K562 (cell line): Measurements from ENCODE around the gene NEDD4. TPM values are rescaled to one million over a fixed set of nuclear protein-coding genes. Genes with fewer than 3 reads are reported as not detected.

Source experiments
- ATAC-seq: fragments of 200-7000 bp; cut with Tn5 transposase; 3 replicates; pipeline ENCODE4 v1.9.1; 2020; ENCODE audit warnings: moderate library complexity
- BruUV-seq: library from RNA; stranded (reverse); fragments of 400-500 nt; replicated peaks from 2 replicates; lab custom pipeline; 2021; lab: Mats Ljungman, UMichigan
- CTCF ChIA-PET: fragments of 300-600 bp; formaldehyde crosslinking; extraction: SDS; loops from one replicate; lab custom pipeline; 2021; ENCODE audit warnings: low intra/inter-chr PET ratio; lab: Yijun Ruan, JAX
- POLR2A ChIA-PET: fragments of 300-600, 350-650 bp; sonication (Branson Sonifier 250); formaldehyde crosslinking; extraction: SDS; loops from one replicate; lab custom pipeline; 2021; ENCODE audit warnings: antibody characterized with exemption, inconsistent platforms; lab: Yijun Ruan, JAX
- DNase-seq, 4 experiments: peaks; one replicate each; pipeline versions ENCODE4 v3.0.0 to v3.0.0-alpha.2; 2011 to 2018; ENCODE audit warnings: low spot score in 3 of 4, mixed read lengths in 3 of 4; ENCODE audit errors: extremely low read depth in 1 of 4
- FAIRE-seq: peaks from 2 replicates; lab custom pipeline; 2011; peaks lifted over from hg19 to GRCh38; lab: Jason Lieb, UNC
- H2AFZ ChIP-seq: 2 replicates; pipeline ENCODE4 v1.6.0; 2011; ENCODE audit warnings: low read depth, low read length, control low read depth, inconsistent platforms
- H3K27ac ChIP-seq: fragments of 200-600 bp; 3 replicates; pipeline ENCODE4 v1.8.0; 2011; ENCODE audit warnings: low read depth, mild to moderate bottlenecking, control low read depth, inconsistent platforms, low read length, moderate library complexity, mixed read lengths; ENCODE audit errors: extremely low read depth
- H3K27me3 ChIP-seq, 2 experiments: fragments of 300-600 bp in 1 of 2; 2 replicates in 1 of 2; 3 replicates in 1 of 2; pipeline versions ENCODE4 v1.6.0 to v1.8.0; 2011; ENCODE audit warnings: inconsistent platforms in 2 of 2, low read length in 2 of 2, mild to moderate bottlenecking in 1 of 2, mixed read lengths in 1 of 2, moderate library complexity in 1 of 2; ENCODE audit not compliant: control insufficient read depth in 2 of 2, insufficient read depth in 2 of 2
- H3K36me3 ChIP-seq: fragments of 300-600 bp; 3 replicates; pipeline ENCODE4 v1.8.0; 2011; ENCODE audit warnings: mild to moderate bottlenecking, low read length, inconsistent platforms; ENCODE audit not compliant: control insufficient read depth, insufficient read depth
- H3K4me1 ChIP-seq, 2 experiments: fragments of 200-600 bp in 1 of 2; replicated peaks in 1 of 2; 2 replicates in 1 of 2; 3 replicates in 1 of 2; pipeline versions ENCODE4 v1.5.1 to v1.8.0; 2011; ENCODE audit warnings: inconsistent platforms in 2 of 2, low read length in 2 of 2, mild to moderate bottlenecking in 1 of 2, mixed read lengths in 1 of 2, moderate library complexity in 1 of 2; ENCODE audit not compliant: control insufficient read depth in 2 of 2, insufficient read depth in 2 of 2
- H3K4me2 ChIP-seq: 2 replicates; pipeline ENCODE4 v1.6.1; 2011; ENCODE audit warnings: low read length, control low read depth, inconsistent platforms, mixed read lengths; ENCODE audit not compliant: insufficient read depth
- H3K4me3 ChIP-seq: fragments of 200-600 bp; sonication (generic), shearing (Covaris generic); 2 replicates; pipeline ENCODE4 v1.5.1; 2016; ENCODE audit warnings: control low read depth, inconsistent platforms
- H3K79me2 ChIP-seq: fragments of 200-600 bp; 3 replicates; pipeline ENCODE4 v1.8.0; 2011; ENCODE audit warnings: low read length, inconsistent platforms; ENCODE audit not compliant: control insufficient read depth, insufficient read depth
- H3K9ac ChIP-seq, 2 experiments: 2 replicates each; pipeline versions ENCODE4 v1.6.0 to v1.6.1; 2011; ENCODE audit warnings: low read depth in 2 of 2, low read length in 2 of 2, control low read depth in 1 of 2, inconsistent platforms in 1 of 2, mild to moderate bottlenecking in 1 of 2, mixed read lengths in 1 of 2; ENCODE audit not compliant: insufficient read depth in 1 of 2
- H3K9me1 ChIP-seq: one replicate; pipeline ENCODE4 v1.6.0; 2011; ENCODE audit warnings: inconsistent platforms, mild to moderate bottlenecking, low read length, moderate library complexity; ENCODE audit not compliant: control insufficient read depth, insufficient read depth
- H3K9me3 ChIP-seq: replicated peaks from 2 replicates; pipeline ENCODE4 v1.5.1; 2011; ENCODE audit warnings: low read depth, low read length, inconsistent platforms; ENCODE audit not compliant: control insufficient read depth, insufficient read depth
- H4K20me1 ChIP-seq: replicated peaks from 2 replicates; pipeline ENCODE4 v1.6.1; 2011; ENCODE audit warnings: low read length, inconsistent platforms, mixed read lengths; ENCODE audit not compliant: control insufficient read depth, insufficient read depth
- MEF2A ChIP-seq: IDR thresholded peaks from 2 replicates; pipeline ENCODE4 v1.6.1; 2011; ENCODE audit warnings: low read depth, mild to moderate bottlenecking, low read length, moderate library complexity; ENCODE audit not compliant: control insufficient read depth
- WGBS: fragments of 100-300 bp; shearing (Covaris generic); methylation state at CpG from one replicate; pipeline ENCODE4 v1.1.6; 2016; ENCODE audit warnings: low coverage, mixed read lengths; ENCODE audit not compliant: insufficient coverage; ENCODE audit errors: missing lambda C conversion rate; 5-methylcytosine and 5-hydroxymethylcytosine counted together
- in situ Hi-C: fragments of 300-500 bp; cut with MboI; formaldehyde crosslinking; loops from 4 replicates; pipeline ENCODE4 v1.15.0; 2018; ENCODE audit warnings: inconsistent platforms, mixed read lengths
- intact Hi-C: fragments of 100-400 bp; cut with micrococcal nuclease; formaldehyde crosslinking; loops from 2 replicates; pipeline ENCODE4 v1.14.2; 2022
- polyA plus RNA-seq, 8 experiments: library from polyadenylated mRNA; depleted of rRNA in 4 of 8; stranded (reverse) in 5 of 8; unstranded in 3 of 8; fragments of >200 nt; fragmentation: Nextera tagmentation in 2 of 8; fragmentation: Illumina TruSeq in 1 of 8; extraction: Ambion mirVana in 2 of 8; extraction: Trizol in 1 of 8; gene quantifications; 2 replicates each; pipeline versions ENCODE4 v1.2.1 to v1.2.3, GENCODE V29; 2011 to 2014; ENCODE audit warnings: inconsistent platforms in 1 of 8, missing spikeins in 1 of 8
- total RNA-seq, 7 experiments: library from RNA; depleted of rRNA in 6 of 7; stranded (reverse); fragments of >200 nt in 6 of 7; fragmentation: Illumina TruSeq in 2 of 7; extraction: Trizol in 2 of 7; gene quantifications; 2 replicates each; pipeline versions ENCODE4 v1.2.1 to v1.2.3, GENCODE V29; 2011 to 2021; ENCODE audit warnings: low replicate concordance in 1 of 7
- TF ChIP-seq, protein P1 (sequence below), 2 experiments: IDR thresholded peaks; 2 replicates each; pipeline ENCODE4 v1.6.1; 2011; ENCODE audit warnings: borderline replicate concordance in 1 of 2, control low read depth in 1 of 2, low read depth in 1 of 2, low read length in 1 of 2, mild to moderate bottlenecking in 1 of 2, mixed read lengths in 1 of 2, moderate library complexity in 1 of 2; ENCODE audit not compliant: insufficient read depth in 1 of 2, insufficient read length in 1 of 2, poor library complexity in 1 of 2, severe bottlenecking in 1 of 2; ENCODE audit errors: extremely low read depth in 1 of 2

The NEDD4 gene
- total and polyA plus RNA-seq, 9 of the 15 experiments (the other 6 are each of a cell fraction or from before 2014, with no cell fraction given): 7.2 to 23.7 (median 17.3) TPM

- POLR2A ChIA-PET: interaction anchor here (0.7 kb wide), 1 partner anchor 385 kb away, joined by 3 read pairs; no protein-coding TSS in a partner anchor
- Histone ChIP-seq H3K27ac (no peak overlapping the region), H3K4me1 (no peaks in the 10 kb centered on the region), H3K9ac (no peak overlapping the region), H3K36me3 (no peaks in the 10 kb centered on the region), H3K4me3 (no peak overlapping the region), H3K79me2 (no peaks in the 10 kb centered on the region), H3K9me3 (no peaks in the 10 kb centered on the region), H3K9me1 (no peaks in the 10 kb centered on the region), H4K20me1 (no peaks in the 10 kb centered on the region), H3K27me3 (peaks cover 6 to 15% of the 10 kb centered on the region in 2 experiments), H3K4me2 (no peak overlapping the region), H2AFZ (no peak overlapping the region)
- CTCF ChIA-PET: no interaction called here
- no peak for DNase-seq
- intact Hi-C loops (no loop called here), in situ Hi-C loops (no loop called here)
- no TSS peak for BruUV-seq
- ATAC-seq: no peak
- WGBS: 23% methylated on average over 3 of the region's 3 CpGs
- TF ChIP-seq MEF2A: no peak
- TF ChIP-seq, protein P1, sequence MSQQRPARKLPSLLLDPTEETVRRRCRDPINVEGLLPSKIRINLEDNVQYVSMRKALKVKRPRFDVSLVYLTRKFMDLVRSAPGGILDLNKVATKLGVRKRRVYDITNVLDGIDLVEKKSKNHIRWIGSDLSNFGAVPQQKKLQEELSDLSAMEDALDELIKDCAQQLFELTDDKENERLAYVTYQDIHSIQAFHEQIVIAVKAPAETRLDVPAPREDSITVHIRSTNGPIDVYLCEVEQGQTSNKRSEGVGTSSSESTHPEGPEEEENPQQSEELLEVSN (IDR thresholded peaks at IDR 0.05; ENCODE audit: borderline replicate concordance in 1 of 2, extremely low read depth in 1 of 2, insufficient read depth in 1 of 2, insufficient read length in 1 of 2, low read depth in 1 of 2, low read length in 1 of 2, poor library complexity in 1 of 2, severe bottlenecking in 1 of 2): no peak
- no peak for FAIRE-seq
Measured at GRCh38 chr15:55823699-55824340, 169.6 kb downstream of the NEDD4 start.
